ENCODE data around the gene VSTM2L.

Gene VSTM2L

GRCh38 chr20:37971561-37972127 lies 68.7 kb downstream of the VSTM2L start:
- no peak for TF ChIP-seq CTCF (conservative IDR thresholded peaks at IDR 0.05; ENCODE audit: control insufficient read depth, insufficient read depth, low read depth, low read length)
- H3K4me3 ChIP-seq (ENCODE audit: control insufficient read depth, low read depth, low read length) = no peak overlapping the region
- no peak for DNase-seq (ENCODE audit: low read depth)

GRCh38 chr20:37972256-37973058 lies 69.5 kb downstream of the VSTM2L start:
- no peak for DNase-seq (ENCODE audit: low read depth)
- TF ChIP-seq CTCF (conservative IDR thresholded peaks at IDR 0.05; ENCODE audit: control insufficient read depth, insufficient read depth, low read depth, low read length) = no peak
- H3K4me3 ChIP-seq (ENCODE audit: control insufficient read depth, low read depth, low read length) = no peak overlapping the region

GRCh38 chr20:37973059-37973910 lies 70.4 kb downstream of the VSTM2L start:
- no peak overlapping the region for H3K4me3 ChIP-seq (ENCODE audit: control insufficient read depth, low read depth, low read length)
- DNase-seq (ENCODE audit: low read depth) = no peak
- TF ChIP-seq CTCF (conservative IDR thresholded peaks at IDR 0.05; ENCODE audit: control insufficient read depth, insufficient read depth, low read depth, low read length) = no peak

GRCh38 chr20:37976887-37977286 lies 74.0 kb downstream of the VSTM2L start:
- DNase-seq (ENCODE audit: low read depth) = no peak

GRCh38 chr20:37977338-37977737 lies 74.4 kb downstream of the VSTM2L start:
- no peak overlapping the region for H3K4me3 ChIP-seq (ENCODE audit: control insufficient read depth, low read depth, low read length)
- DNase-seq (ENCODE audit: low read depth) = no peak
- no peak for TF ChIP-seq CTCF (conservative IDR thresholded peaks at IDR 0.05; ENCODE audit: control insufficient read depth, insufficient read depth, low read depth, low read length)

More at GRCh38 chr20:37976887-37977286, 74.0 kb downstream of the VSTM2L start:
- no peak overlapping the region for H3K4me3 ChIP-seq (ENCODE audit: control insufficient read depth, low read depth, low read length)
- no peak for TF ChIP-seq CTCF (conservative IDR thresholded peaks at IDR 0.05; ENCODE audit: control insufficient read depth, insufficient read depth, low read depth, low read length)

- H3K4me3 ChIP-seq (ENCODE audit: control insufficient read depth, low read depth, low read length) = no peak overlapping the region
- no peak for TF ChIP-seq CTCF (conservative IDR thresholded peaks at IDR 0.05; ENCODE audit: control insufficient read depth, insufficient read depth, low read depth, low read length)
These were observed 74.9 kb downstream of the VSTM2L start for GRCh38 chr20:37977786-37978185.

More at GRCh38 chr20:37977786-37978185, 74.9 kb downstream of the VSTM2L start:
- DNase-seq (ENCODE audit: low read depth) = no peak

Measured in fibroblast of mammary gland (primary cell).